ENCODE data around the gene EXOC3L2.
A peak's percentile ranks its signal among the peaks of the same experiment; 100 is the strongest.

Gene EXOC3L2

DNA sequence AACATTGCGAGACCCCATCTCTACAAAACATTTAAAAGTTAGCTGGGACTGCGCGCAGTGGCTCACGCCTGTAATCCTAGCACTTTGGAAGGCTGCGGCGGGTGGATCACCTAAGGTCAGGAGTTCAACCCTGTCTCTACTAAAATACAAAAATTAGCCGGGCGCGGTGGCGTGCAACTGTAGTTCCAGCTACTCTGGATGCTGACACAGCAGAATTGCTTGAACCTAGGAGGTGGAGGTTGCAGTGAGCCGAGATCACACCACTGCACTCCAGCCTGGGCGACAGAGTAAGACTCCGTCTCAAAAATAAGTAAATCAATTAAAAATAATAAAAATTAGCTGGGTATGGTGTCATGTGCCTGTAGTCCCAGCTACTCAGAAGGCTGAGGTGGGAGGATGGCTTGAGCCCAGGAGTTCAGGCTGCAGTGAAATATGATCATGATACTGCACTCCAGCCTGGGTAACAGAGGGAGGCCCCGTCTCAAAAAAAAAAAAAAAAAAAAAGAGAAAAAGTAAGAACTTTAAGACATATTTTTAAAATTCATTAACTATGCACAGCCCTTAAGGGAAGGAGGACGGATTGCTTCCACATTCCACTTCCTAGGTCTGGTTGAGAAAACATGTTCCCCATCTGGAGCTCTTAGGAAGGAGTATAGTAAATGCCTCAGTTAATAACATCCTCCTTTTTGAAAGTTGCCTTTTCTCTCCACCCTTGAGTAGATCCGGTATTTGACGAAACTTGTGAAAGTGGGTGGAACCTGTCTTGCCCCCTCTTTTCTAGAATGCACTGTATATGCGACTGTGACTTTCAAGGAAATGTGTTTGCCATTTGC, 26.1 kb downstream of the EXOC3L2 start:
- no peaks in the 10 kb centered on the region for H3K9me3 ChIP-seq (replicated peaks in 1 of 11)
- peaks cover 28 to 43% (median 34%) of the 10 kb centered on the region in 10 experiments for H3K4me1 ChIP-seq
- no peak overlapping the region for H3K4me3 ChIP-seq
- no peak for TF ChIP-seq Cebpa-rat (IDR thresholded peaks at IDR 0.05)
- H4K20me1 ChIP-seq, result no peaks in the 10 kb centered on the region
- H3K9ac ChIP-seq, result no peak overlapping the region; a peak in 1 of 22 replicates
- H3K36me3 ChIP-seq, result no peaks in the 10 kb centered on the region
- H3K27me3 ChIP-seq, result peaks cover 0 to 23% (median 15%) of the 10 kb centered on the region in 11 experiments; a peak in 13 of 22 replicates
- H3K4me2 ChIP-seq, result peak overlapping the region; percentile 43 to 70 (median 59)
- no peak overlapping the region for H3K27ac ChIP-seq

DNA sequence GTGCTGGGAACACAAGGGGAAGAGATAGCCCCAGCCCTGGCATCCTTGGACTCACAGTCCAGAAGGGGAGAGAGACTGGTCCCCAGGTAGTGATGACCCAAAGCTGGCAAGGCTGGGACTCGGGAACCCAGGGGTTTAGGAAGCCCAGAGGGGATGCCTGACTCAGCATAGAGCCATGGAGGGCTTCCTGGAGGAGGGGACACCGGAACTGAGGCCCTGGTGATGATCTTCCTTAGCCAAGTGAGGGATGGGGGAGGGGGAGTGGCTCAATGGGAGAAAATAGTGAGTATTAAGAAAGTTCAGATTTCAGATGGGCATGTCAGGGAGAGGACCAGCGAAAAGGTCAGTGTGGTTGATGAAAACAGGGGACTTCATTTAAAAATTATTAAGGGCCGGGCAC, 26.8 kb downstream of the EXOC3L2 start:
- Histone ChIP-seq H3K27me3 (peaks cover 0 to 23% (median 15%) of the 10 kb centered on the region in 11 experiments; a peak in 13 of 22 replicates), H3K36me3 (no peaks in the 10 kb centered on the region), H3K4me3 (no peak overlapping the region), H3K4me2 (peak overlapping the region; percentile 43 to 70 (median 59)), H3K27ac (no peak overlapping the region), H4K20me1 (no peaks in the 10 kb centered on the region), H3K4me1 (peaks cover 28 to 43% (median 34%) of the 10 kb centered on the region in 10 experiments), H3K9ac (no peak overlapping the region), H3K9me3 (replicated peaks in 1 of 11) (no peaks in the 10 kb centered on the region)
- TF ChIP-seq Cebpa-rat (IDR thresholded peaks at IDR 0.05), result no peak

DNA sequence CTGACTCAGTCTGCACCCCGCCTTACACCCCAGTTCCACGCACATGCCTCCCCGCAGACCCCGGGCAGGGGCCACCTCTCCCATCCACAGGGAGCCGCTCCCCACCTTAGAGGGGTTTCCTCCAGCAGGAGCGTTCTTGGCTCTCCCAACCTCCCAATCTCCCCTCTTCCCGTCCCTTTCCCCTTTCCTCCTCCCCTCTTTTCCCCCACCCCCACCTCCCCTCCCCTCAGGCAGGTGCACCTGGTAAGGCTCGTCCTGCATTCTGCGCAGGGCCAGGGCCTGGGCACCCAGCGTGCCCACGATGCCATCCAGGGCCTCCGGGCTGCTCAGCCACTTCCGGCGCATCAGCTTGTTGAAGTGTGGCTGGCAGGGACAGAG, 27.3 kb downstream of the EXOC3L2 start:
- H3K27me3 ChIP-seq, result peaks cover 0 to 23% (median 15%) of the 10 kb centered on the region in 11 experiments; a peak in 13 of 22 replicates
- no peaks in the 10 kb centered on the region for H4K20me1 ChIP-seq
- H3K4me1 ChIP-seq, result peaks cover 28 to 45% (median 34%) of the 10 kb centered on the region in 10 experiments
- no peaks in the 10 kb centered on the region for H3K36me3 ChIP-seq
- no peak overlapping the region for H3K9ac ChIP-seq
- no peak overlapping the region for H3K27ac ChIP-seq
- H3K4me3 ChIP-seq, result no peak overlapping the region
- TF ChIP-seq Cebpa-rat (IDR thresholded peaks at IDR 0.05), result no peak
- no peaks in the 10 kb centered on the region for H3K9me3 ChIP-seq (replicated peaks in 1 of 11)
- no peak overlapping the region for H3K4me2 ChIP-seq

DNA sequence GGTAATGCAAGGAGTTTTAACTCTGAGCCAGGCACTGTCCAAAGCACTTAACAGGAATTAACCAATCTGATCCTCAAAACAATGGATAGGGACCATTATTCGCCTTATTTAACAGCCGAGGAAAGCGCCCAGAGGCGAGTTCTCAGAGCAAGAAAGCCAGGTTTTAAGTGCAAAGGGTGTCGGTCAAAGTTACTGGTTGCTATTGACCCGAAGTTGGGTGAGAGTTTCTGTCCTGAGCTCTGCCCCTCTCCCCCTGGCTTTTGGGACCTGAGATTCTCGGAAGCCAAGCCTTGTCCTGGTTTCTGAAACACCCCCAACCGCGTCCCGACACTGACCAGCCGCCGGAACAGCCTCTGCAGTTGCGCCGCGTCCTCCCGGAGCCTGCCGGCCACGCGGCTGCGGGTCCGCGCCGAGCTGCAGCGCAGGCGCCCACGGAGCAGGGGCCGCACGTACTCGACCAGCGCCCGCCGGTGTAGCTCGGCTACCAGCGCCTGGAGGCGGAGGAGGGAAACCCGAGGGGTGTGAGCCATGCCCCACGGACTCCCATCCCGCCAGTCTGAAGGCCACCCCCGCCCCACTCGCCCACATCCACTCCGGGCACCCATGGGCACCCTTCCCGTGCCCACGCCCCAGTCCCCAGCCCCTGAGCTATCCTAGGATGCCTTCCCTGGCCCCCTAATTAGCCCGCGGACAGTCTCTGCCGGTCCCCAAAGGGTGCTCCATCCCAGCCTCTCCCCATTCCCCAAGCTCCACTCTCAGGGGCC, 27.8 kb downstream of the EXOC3L2 start:
- Histone ChIP-seq H4K20me1 (no peaks in the 10 kb centered on the region), H3K9me3 (replicated peaks in 1 of 11) (no peaks in the 10 kb centered on the region), H3K36me3 (no peaks in the 10 kb centered on the region), H3K4me1 (peaks cover 28 to 49% (median 34%) of the 10 kb centered on the region in 10 experiments), H3K27ac (no peak overlapping the region), H3K4me3 (no peak overlapping the region), H3K27me3 (peaks cover 0 to 23% (median 15%) of the 10 kb centered on the region in 11 experiments; a peak in 13 of 22 replicates), H3K4me2 (no peak overlapping the region), H3K9ac (no peak overlapping the region)
- no peak for TF ChIP-seq Cebpa-rat (IDR thresholded peaks at IDR 0.05)

DNA sequence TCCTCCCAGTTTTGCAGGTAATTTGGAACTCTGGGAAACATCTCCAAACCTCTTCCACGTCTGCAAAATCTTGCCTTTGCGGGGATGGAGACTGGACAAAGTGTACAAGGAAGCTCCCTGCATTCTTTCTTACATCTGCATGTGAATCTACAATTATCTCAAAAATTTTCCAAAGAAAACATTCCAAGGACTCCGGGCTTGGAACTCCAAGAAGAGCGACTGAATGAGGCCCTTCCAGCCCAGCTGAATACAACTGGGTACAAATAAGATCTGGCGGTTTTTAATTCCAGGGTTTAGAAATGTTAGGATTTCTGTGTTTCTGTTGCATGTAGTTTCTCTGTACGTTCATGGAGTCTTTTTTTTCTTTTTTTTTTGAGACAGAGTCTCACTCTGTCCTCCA, 28.5 kb downstream of the EXOC3L2 start:
- H3K27me3 ChIP-seq, result peaks cover 0 to 23% (median 15%) of the 10 kb centered on the region in 11 experiments; a peak in 13 of 22 replicates
- H3K4me3 ChIP-seq, result no peak overlapping the region
- no peaks in the 10 kb centered on the region for H3K9me3 ChIP-seq (replicated peaks in 1 of 11)
- H3K4me2 ChIP-seq, result peak overlapping the region in 5 of 11 experiments; percentile 78 to 93 (median 91); a peak in 3 of 22 replicates
- no peaks in the 10 kb centered on the region for H4K20me1 ChIP-seq
- TF ChIP-seq Cebpa-rat (IDR thresholded peaks at IDR 0.05), result no peak
- H3K27ac ChIP-seq, result no peak overlapping the region
- H3K9ac ChIP-seq, result no peak overlapping the region
- no peaks in the 10 kb centered on the region for H3K36me3 ChIP-seq
- H3K4me1 ChIP-seq, result peaks cover 33 to 56% (median 41%) of the 10 kb centered on the region in 10 experiments

DNA sequence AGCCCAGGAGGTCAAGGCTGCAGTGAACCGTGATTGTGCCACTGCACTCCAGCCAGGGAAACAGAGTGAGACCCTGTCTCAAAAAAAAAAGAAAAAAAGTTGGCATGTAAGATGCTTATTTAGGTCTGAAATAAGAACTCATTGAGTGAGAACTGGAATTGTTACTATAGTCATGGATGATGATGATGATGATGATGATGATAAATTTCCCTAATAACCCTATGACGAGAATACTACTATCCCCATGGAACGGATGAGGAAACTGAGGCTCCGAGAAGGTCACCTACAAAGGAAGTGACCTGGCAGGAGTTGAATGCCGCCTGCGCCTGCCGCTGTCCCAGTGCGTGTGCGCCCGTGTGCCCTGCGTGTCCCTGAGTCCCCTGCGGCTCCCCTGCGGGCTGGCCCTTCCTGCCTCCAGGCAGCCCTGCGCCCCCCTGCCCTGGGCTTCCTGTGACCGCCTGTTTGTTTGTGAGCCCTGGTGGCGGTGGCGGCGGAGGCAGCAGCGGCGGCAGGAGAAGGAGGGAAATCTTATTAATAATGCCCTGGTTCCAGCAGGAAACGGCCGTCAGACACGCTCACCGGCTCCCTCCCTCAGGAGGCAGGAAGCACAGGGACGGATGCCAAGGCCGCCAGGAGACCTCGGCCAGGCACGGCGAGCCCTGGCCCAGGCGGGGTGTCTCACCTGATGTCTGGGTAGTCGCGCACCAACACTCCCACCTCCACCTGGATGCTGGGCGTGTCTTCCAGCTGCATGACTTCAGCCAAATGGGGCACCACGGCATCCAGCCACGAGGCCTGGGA, 29.6 kb downstream of the EXOC3L2 start:
- Histone ChIP-seq H4K20me1 (no peaks in the 10 kb centered on the region), H3K4me1 (peaks cover 38 to 66% (median 52%) of the 10 kb centered on the region in 10 experiments), H3K4me3 (peak overlapping the region in 8 of 10 experiments; percentile 8 to 51 (median 33); a peak in 13 of 20 replicates), H3K4me2 (peak overlapping the region; percentile 78 to 97 (median 91)), H3K27me3 (peaks cover 0 to 23% (median 15%) of the 10 kb centered on the region in 11 experiments; a peak in 13 of 22 replicates), H3K27ac (peak overlapping the region in 4 of 11 experiments; percentile 4 to 24 (median 8); a peak in 3 of 22 replicates), H3K36me3 (no peaks in the 10 kb centered on the region), H3K9me3 (replicated peaks in 1 of 11) (no peaks in the 10 kb centered on the region), H3K9ac (peak overlapping the region in 10 of 11 experiments; percentile 16 to 59 (median 44); a peak in 17 of 22 replicates)
- no peak for TF ChIP-seq Cebpa-rat (IDR thresholded peaks at IDR 0.05)

DNA sequence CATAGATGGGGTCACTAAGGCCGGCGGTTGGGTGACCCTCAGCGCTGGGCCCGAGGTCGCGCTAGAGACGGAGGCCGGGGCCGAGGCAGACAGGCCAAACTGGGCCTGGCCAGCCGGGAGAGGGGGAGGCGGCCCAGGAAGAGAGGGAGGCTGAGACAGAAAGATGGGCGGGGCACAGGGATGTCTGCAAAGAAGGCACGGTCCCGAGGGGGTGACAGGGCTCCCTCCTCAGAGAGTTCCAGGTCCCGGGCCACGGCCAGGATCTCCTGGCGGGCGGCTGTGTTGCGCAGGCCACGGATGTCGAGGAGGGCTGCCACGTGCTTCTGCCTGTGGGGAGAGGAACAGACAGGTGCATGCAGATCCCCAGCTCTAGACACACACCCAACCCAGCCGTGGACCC, 32.2 kb downstream of the EXOC3L2 start:
- Histone ChIP-seq H3K4me3 (no peak overlapping the region), H4K20me1 (no peaks in the 10 kb centered on the region), H3K27ac (no peak overlapping the region), H3K27me3 (peaks cover 0 to 23% (median 15%) of the 10 kb centered on the region in 11 experiments; a peak in 13 of 22 replicates), H3K4me1 (peaks cover 22 to 61% (median 40%) of the 10 kb centered on the region in 10 experiments), H3K9ac (no peak overlapping the region), H3K9me3 (replicated peaks in 1 of 11) (no peaks in the 10 kb centered on the region), H3K4me2 (no peak overlapping the region), H3K36me3 (no peaks in the 10 kb centered on the region)
- TF ChIP-seq Cebpa-rat (IDR thresholded peaks at IDR 0.05), result no peak

DNA sequence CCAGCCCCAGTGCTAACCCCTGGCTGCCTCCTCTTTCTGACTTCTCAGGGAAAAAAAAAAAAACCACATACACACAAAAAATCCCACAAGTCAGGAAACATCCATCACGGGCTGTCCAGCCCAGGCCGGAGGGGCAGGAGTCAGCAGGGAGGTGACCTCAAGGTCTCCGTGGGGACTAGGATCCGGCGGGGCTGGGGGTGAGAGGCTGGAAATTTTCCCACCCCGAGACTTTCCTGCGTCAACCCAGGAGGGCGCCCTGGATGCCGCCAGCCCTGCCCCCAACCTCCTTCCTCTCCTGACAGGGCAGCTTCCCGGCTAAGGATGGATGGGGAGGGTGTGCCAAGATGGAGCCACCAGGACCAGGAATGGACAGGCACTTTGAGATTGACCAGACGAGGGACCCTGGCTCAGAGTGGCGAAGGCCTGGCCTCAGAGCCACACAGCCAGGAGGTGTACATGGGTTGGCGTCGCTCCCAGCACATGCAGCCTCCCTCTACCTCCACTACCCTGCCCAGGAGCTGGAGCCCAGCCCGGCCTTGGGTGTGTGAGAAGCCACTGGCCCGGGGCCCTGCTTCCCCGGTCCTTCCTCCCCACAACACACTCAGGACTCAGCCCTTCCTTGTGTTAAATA, 33.3 kb downstream of the EXOC3L2 start:
- Histone ChIP-seq H3K36me3 (no peaks in the 10 kb centered on the region), H4K20me1 (no peaks in the 10 kb centered on the region), H3K4me2 (peak overlapping the region; percentile 48 to 77 (median 68)), H3K9me3 (replicated peaks in 1 of 11) (no peaks in the 10 kb centered on the region), H3K4me3 (no peak overlapping the region), H3K9ac (peak overlapping the region in 4 of 11 experiments; percentile 0 to 36 (median 22); a peak in 5 of 22 replicates), H3K27me3 (peaks cover 0 to 15% (median 8%) of the 10 kb centered on the region in 11 experiments; a peak in 13 of 22 replicates), H3K4me1 (peaks cover 22 to 63% (median 40%) of the 10 kb centered on the region in 10 experiments), H3K27ac (no peak overlapping the region)
- no peak for TF ChIP-seq Cebpa-rat (IDR thresholded peaks at IDR 0.05)

Data from BLaER1 treated with 17β-estradiol and CSF1 and Interleukin-3, amounts not matched to agents 10 nM and 100 nM (cell line).